ENCODE measurements around the gene RABGAP1. TPM values are rescaled to one million over a fixed set of nuclear protein-coding genes. Genes with fewer than 3 reads are reported as not detected.

The RABGAP1 gene
- total RNA-seq, 2 donors from 2014 or later = 41.9 to 49.7 TPM

DNA sequence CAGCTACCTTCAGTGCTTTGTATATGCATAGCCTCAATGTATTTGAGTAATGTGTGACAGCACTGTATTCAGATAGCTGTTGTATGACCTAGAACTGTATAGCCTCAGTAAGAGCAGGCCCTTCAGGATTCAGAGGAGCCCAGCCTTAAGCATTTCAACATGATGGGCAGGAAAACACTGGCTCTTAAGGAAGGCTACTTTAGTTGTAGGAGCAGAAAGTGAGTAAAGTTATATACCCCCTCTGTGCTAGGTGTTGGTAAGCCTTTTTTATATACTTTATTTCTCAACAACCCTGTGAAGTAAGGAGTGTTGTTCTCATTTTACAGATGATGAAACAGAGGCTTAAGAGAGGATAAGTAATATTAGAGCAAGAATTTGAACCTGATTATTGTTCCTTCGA lies 91.1 kb downstream of the RABGAP1 start:
- no peak overlapping the region for H3K9ac ChIP-seq (ENCODE audit: extremely low read depth, low read length, poor library complexity, severe bottlenecking)
- peaks cover 11% of the 10 kb centered on the region for H3K4me1 Mint-ChIP-seq
- no peak overlapping the region for H3K27ac Mint-ChIP-seq
- no peak overlapping the region for H3K4me3 ChIP-seq (ENCODE audit: low read length)
- TF ChIP-seq CTCF (conservative IDR thresholded peaks at IDR 0.05) = no peak
- H3K9me3 ChIP-seq (ENCODE audit: control insufficient read depth, low read length) = no peaks in the 10 kb centered on the region
- no peaks in the 10 kb centered on the region for H3K4me1 ChIP-seq (ENCODE audit: control insufficient read depth, insufficient read depth, low read length)
- H3K27me3 Mint-ChIP-seq (ENCODE audit: insufficient read depth) = no peaks in the 10 kb centered on the region
- H3K27ac ChIP-seq (ENCODE audit: low read depth, low read length) = no peak overlapping the region
- no peaks in the 10 kb centered on the region for H3K27me3 ChIP-seq (ENCODE audit: control insufficient read depth, insufficient read depth, low read length, poor library complexity, severe bottlenecking)
- H3K4me3 Mint-ChIP-seq = no peak overlapping the region
- H3K9me3 Mint-ChIP-seq = no peaks in the 10 kb centered on the region
- peaks cover 14% of the 10 kb centered on the region for H3K36me3 Mint-ChIP-seq (ENCODE audit: low read depth)
- H3K36me3 ChIP-seq (ENCODE audit: control insufficient read depth, insufficient read depth, low read length) = peaks cover 58% of the 10 kb centered on the region
- no peak for DNase-seq
- WGBS, 2 experiments (ENCODE audit: insufficient coverage in 1 of 2, insufficient read length in 1 of 2) = 87 to 100% methylated on average over 1 of the region's 1 CpG

GRCh38 chr9:123033352-123033751 lies 92.5 kb downstream of the RABGAP1 start, which contains the start of gene GPR21:
TSS of gene GPR21 (plus strand) at chr9:123033667. CDS start at chr9:123034567, 900 bp downstream.
- Mint-ChIP-seq H3K27me3 (ENCODE audit: insufficient read depth) (no peaks in the 10 kb centered on the region), H3K4me3 (no peak within 1 kb of the TSS), H3K4me1 (peaks cover 2% of the 10 kb centered on the region), H3K27ac (peak within 1 kb of the TSS; percentile 20), H3K9me3 (no peaks in the 10 kb centered on the region), H3K36me3 (ENCODE audit: low read depth) (peaks cover 14% of the 10 kb centered on the region)
- Histone ChIP-seq H3K9me3 (ENCODE audit: control insufficient read depth, low read length) (no peaks in the 10 kb centered on the region), H3K9ac (ENCODE audit: extremely low read depth, low read length, poor library complexity, severe bottlenecking) (no peak within 1 kb of the TSS), H3K4me1 (ENCODE audit: control insufficient read depth, insufficient read depth, low read length) (no peaks in the 10 kb centered on the region), H3K27me3 (ENCODE audit: control insufficient read depth, insufficient read depth, low read length, poor library complexity, severe bottlenecking) (no peaks in the 10 kb centered on the region), H3K36me3 (ENCODE audit: control insufficient read depth, insufficient read depth, low read length) (peaks cover 51% of the 10 kb centered on the region), H3K4me3 (ENCODE audit: low read length) (no peak within 1 kb of the TSS), H3K27ac (ENCODE audit: low read depth, low read length) (no peak within 1 kb of the TSS)
- TF ChIP-seq CTCF (conservative IDR thresholded peaks at IDR 0.05) = no peak
- 67 to 77% methylated on average over 4 to 7 of the region's 7 CpGs for WGBS, 2 experiments (ENCODE audit: insufficient coverage in 1 of 2, insufficient read length in 1 of 2)
- DNase-seq = no peak

GRCh38 chr9:123033864-123034601 lies 93.2 kb downstream of the RABGAP1 start:
- Mint-ChIP-seq H3K4me1 (no peaks in the 10 kb centered on the region), H3K27ac (peak overlapping the region; percentile 20), H3K27me3 (ENCODE audit: insufficient read depth) (no peaks in the 10 kb centered on the region), H3K36me3 (ENCODE audit: low read depth) (peaks cover 11% of the 10 kb centered on the region), H3K4me3 (no peak overlapping the region), H3K9me3 (no peaks in the 10 kb centered on the region)
- H3K9ac ChIP-seq (ENCODE audit: extremely low read depth, low read length, poor library complexity, severe bottlenecking) = no peak overlapping the region
- TF ChIP-seq CTCF (conservative IDR thresholded peaks at IDR 0.05) = no peak
- DNase-seq = no peak
- H3K4me3 ChIP-seq (ENCODE audit: low read length) = no peak overlapping the region
- no peaks in the 10 kb centered on the region for H3K27me3 ChIP-seq (ENCODE audit: control insufficient read depth, insufficient read depth, low read length, poor library complexity, severe bottlenecking)
- 88 to 91% methylated on average over 4 to 8 of the region's 8 CpGs for WGBS, 2 experiments (ENCODE audit: insufficient coverage in 1 of 2, insufficient read length in 1 of 2)
- peaks cover 51% of the 10 kb centered on the region for H3K36me3 ChIP-seq (ENCODE audit: control insufficient read depth, insufficient read depth, low read length)
- H3K27ac ChIP-seq (ENCODE audit: low read depth, low read length) = no peak overlapping the region
- no peaks in the 10 kb centered on the region for H3K9me3 ChIP-seq (ENCODE audit: control insufficient read depth, low read length)
- H3K4me1 ChIP-seq (ENCODE audit: control insufficient read depth, insufficient read depth, low read length) = no peaks in the 10 kb centered on the region
